ENCODE measurements around the gene GREM2. TPM values are rescaled to one million over a fixed set of nuclear protein-coding genes. Genes with fewer than 3 reads are reported as not detected.

GREM2 gene
- total RNA-seq, 1 donor from 2014 or later: 1.2 TPM

GRCh38 chr1:240650877-240651276, 38.9 kb upstream of the GREM2 start:
- intact Hi-C loops (cut with DNase I): no loop called here

GRCh38 chr1:240649733-240650721, 38.1 kb upstream of the GREM2 start:
- intact Hi-C loops (cut with DNase I): no loop called here
- DNase-seq (ENCODE audit: extremely low spot score in 2 of 2): no peak
- Histone ChIP-seq H3K36me3 (no peaks in the 10 kb centered on the region), H3K4me1 (no peaks in the 10 kb centered on the region), H3K4me3 (no peak overlapping the region), H3K27ac (no peak overlapping the region), H3K9me3 (no peaks in the 10 kb centered on the region), H3K27me3 (no peaks in the 10 kb centered on the region)
- TF ChIP-seq CTCF (IDR thresholded peaks at IDR 0.05): no peak
- TF ChIP-seq POLR2A (IDR thresholded peaks at IDR 0.05): no peak
- TF ChIP-seq POLR2AphosphoS5 (IDR thresholded peaks at IDR 0.05; ENCODE audit: insufficient read depth in 1 of 2, low read depth in 1 of 2): no peak

More at GRCh38 chr1:240650877-240651276, 38.9 kb upstream of the GREM2 start:
- H3K36me3 ChIP-seq: no peaks in the 10 kb centered on the region
- H3K9me3 ChIP-seq: no peaks in the 10 kb centered on the region
- no peak overlapping the region for H3K27ac ChIP-seq
- DNase-seq (ENCODE audit: extremely low spot score in 2 of 2): no peak
- no peaks in the 10 kb centered on the region for H3K4me1 ChIP-seq
- no peaks in the 10 kb centered on the region for H3K27me3 ChIP-seq
- TF ChIP-seq POLR2AphosphoS5 (IDR thresholded peaks at IDR 0.05; ENCODE audit: insufficient read depth in 1 of 2, low read depth in 1 of 2) (no peak), CTCF (IDR thresholded peaks at IDR 0.05) (no peak), POLR2A (IDR thresholded peaks at IDR 0.05) (no peak)
- H3K4me3 ChIP-seq: no peak overlapping the region

- Histone ChIP-seq H3K36me3 (no peaks in the 10 kb centered on the region), H3K27me3 (no peaks in the 10 kb centered on the region), H3K9me3 (no peaks in the 10 kb centered on the region), H3K27ac (no peak overlapping the region), H3K4me1 (no peaks in the 10 kb centered on the region), H3K4me3 (no peak overlapping the region)
- intact Hi-C loops (cut with DNase I): no loop called here
- DNase-seq (ENCODE audit: extremely low spot score in 2 of 2): no peak
- no peak for TF ChIP-seq CTCF (IDR thresholded peaks at IDR 0.05)
- no peak for TF ChIP-seq POLR2A (IDR thresholded peaks at IDR 0.05)
- TF ChIP-seq POLR2AphosphoS5 (IDR thresholded peaks at IDR 0.05; ENCODE audit: insufficient read depth in 1 of 2, low read depth in 1 of 2): no peak
Measured at GRCh38 chr1:240646571-240647240, 34.8 kb upstream of the GREM2 start.

GRCh38 chr1:240644732-240645131, 32.8 kb upstream of the GREM2 start:
- DNase-seq (ENCODE audit: extremely low spot score in 2 of 2): no peak
- no peak overlapping the region for H3K27ac ChIP-seq
- no peaks in the 10 kb centered on the region for H3K27me3 ChIP-seq
- intact Hi-C loops (cut with DNase I): no loop called here
- H3K4me3 ChIP-seq: no peak overlapping the region
- no peak for TF ChIP-seq CTCF (IDR thresholded peaks at IDR 0.05)
- TF ChIP-seq POLR2AphosphoS5 (IDR thresholded peaks at IDR 0.05; ENCODE audit: insufficient read depth in 1 of 2, low read depth in 1 of 2): no peak
- no peak for TF ChIP-seq POLR2A (IDR thresholded peaks at IDR 0.05)
- no peaks in the 10 kb centered on the region for H3K9me3 ChIP-seq
- H3K36me3 ChIP-seq: no peaks in the 10 kb centered on the region
- H3K4me1 ChIP-seq: no peaks in the 10 kb centered on the region
